Esophagus squamous epithelium (tissue), 4 donors: ENCODE measurements around the gene LDAH.

ENCODE experiments used
- CTCF ChIP-seq, 6 experiments: fragments of 450-650 bp in 4 of 6; fragments of 200-600 bp in 2 of 6; sonication (generic) in 2 of 6; IDR thresholded peaks; one replicate each; pipeline ENCODE4 v1.5.1; 2016 to 2019; ENCODE audit warnings: antibody characterized with exemption in 6 of 6, mild to moderate bottlenecking in 4 of 6, moderate library complexity in 4 of 6
- POLR2A ChIP-seq, 4 donors: fragments of 450-650 bp; IDR thresholded peaks; one replicate each; pipeline ENCODE4 v1.6.1; 2017; ENCODE audit warnings: antibody characterized with exemption in 4 of 4, mild to moderate bottlenecking in 4 of 4, moderate library complexity in 3 of 4

- TF ChIP-seq POLR2A (IDR thresholded peaks at IDR 0.05) (no peak), CTCF (IDR thresholded peaks at IDR 0.05) (no peak)
Observed at GRCh38 chr2:20641123-20641985, 181.5 kb downstream of the LDAH start.
